ENCODE results near the gene ICA1.
"Not testable (repeated sequence)": the region's sequence is repeated elsewhere in the genome, so short reads cannot be mapped to it uniquely, and the experiment has no call there.

The ICA1 gene

GRCh38 chr7:8089036-8089780 is 172.8 kb downstream of the ICA1 start:
- no peak for DNase-seq

GRCh38 chr7:8086239-8086638 is 175.7 kb downstream of the ICA1 start:
- no peak for DNase-seq

- no peak for DNase-seq
Observed at GRCh38 chr7:8085420-8085819, 176.5 kb downstream of the ICA1 start.

GRCh38 chr7:8084836-8085235 is 177.1 kb downstream of the ICA1 start:
- DNase-seq, result peak; percentile 49

GRCh38 chr7:8082762-8083161 is 179.2 kb downstream of the ICA1 start:
- DNase-seq, result no peak

GRCh38 chr7:8078418-8078817 is 183.5 kb downstream of the ICA1 start:
- no peak for DNase-seq

- DNase-seq, result no peak
Observed at GRCh38 chr7:8070451-8071180, 191.4 kb downstream of the ICA1 start.

GRCh38 chr7:8068892-8069686 is 192.9 kb downstream of the ICA1 start:
- no peak for DNase-seq

- DNase-seq, result no peak
Observed at GRCh38 chr7:8065356-8065813, 196.6 kb downstream of the ICA1 start.

- DNase-seq, result no peak
Observed at GRCh38 chr7:8064828-8065227, 197.1 kb downstream of the ICA1 start.

- no peak for DNase-seq
Observed at GRCh38 chr7:8063706-8064297, 198.2 kb downstream of the ICA1 start.

GRCh38 chr7:8063300-8063699 is 198.7 kb downstream of the ICA1 start:
- DNase-seq, result not testable (repeated sequence)
